Measurements from ENCODE around the gene GPR135. TPM values are rescaled to one million over a fixed set of nuclear protein-coding genes. Genes with fewer than 3 reads are reported as not detected.
"Not testable (repeated sequence)": the region's sequence is repeated elsewhere in the genome, so short reads cannot be mapped to it uniquely, and the experiment has no call there.

GPR135 gene
- total RNA-seq, 1 donor from 2014 or later, result 2.1 TPM

- no peak for ATAC-seq
- Histone ChIP-seq H3K36me3 (no peaks in the 10 kb centered on the region), H3K27ac (no peak overlapping the region), H3K4me3 (no peak overlapping the region), H3K27me3 (no peaks in the 10 kb centered on the region), H3K4me1 (no peaks in the 10 kb centered on the region), H3K9me3 (no peaks in the 10 kb centered on the region)
- intact Hi-C loops (cut with DNase I), result no loop called here
- TF ChIP-seq CTCF (IDR thresholded peaks at IDR 0.05), result no peak
- no peak for DNase-seq
Measured at GRCh38 chr14:59455411-59455810, 9.8 kb downstream of the GPR135 start.

- no peak for DNase-seq
- Histone ChIP-seq H3K9me3 (no peaks in the 10 kb centered on the region), H3K4me1 (no peaks in the 10 kb centered on the region), H3K36me3 (no peaks in the 10 kb centered on the region), H3K27me3 (no peaks in the 10 kb centered on the region), H3K27ac (no peak overlapping the region), H3K4me3 (no peak overlapping the region)
- TF ChIP-seq CTCF (IDR thresholded peaks at IDR 0.05), result no peak
- no peak for ATAC-seq
- intact Hi-C loops (cut with DNase I), result no loop called here
Measured at GRCh38 chr14:59454139-59454538, 11.0 kb downstream of the GPR135 start.

GRCh38 chr14:59451849-59452248 is 13.3 kb downstream of the GPR135 start:
- Histone ChIP-seq H3K27ac (no peak overlapping the region), H3K36me3 (no peaks in the 10 kb centered on the region), H3K9me3 (no peaks in the 10 kb centered on the region), H3K4me3 (no peak overlapping the region), H3K4me1 (no peaks in the 10 kb centered on the region), H3K27me3 (no peaks in the 10 kb centered on the region)
- no peak for ATAC-seq
- DNase-seq, result no peak
- TF ChIP-seq CTCF (IDR thresholded peaks at IDR 0.05), result no peak
- intact Hi-C loops (cut with DNase I), result no loop called here

- DNase-seq (no peak), ATAC-seq (no peak)
- Histone ChIP-seq H3K9me3 (no peaks in the 10 kb centered on the region), H3K27me3 (no peaks in the 10 kb centered on the region), H3K4me1 (no peaks in the 10 kb centered on the region), H3K4me3 (no peak overlapping the region), H3K27ac (no peak overlapping the region), H3K36me3 (no peaks in the 10 kb centered on the region)
- intact Hi-C loops (cut with DNase I), result no loop called here
- TF ChIP-seq CTCF (IDR thresholded peaks at IDR 0.05), result no peak
Measured at GRCh38 chr14:59450716-59451115, 14.5 kb downstream of the GPR135 start.

- intact Hi-C loops (cut with DNase I); H3K27me3 ChIP-seq; ATAC-seq; H3K9me3 ChIP-seq; H3K4me3 ChIP-seq; DNase-seq; H3K36me3 ChIP-seq; H3K27ac ChIP-seq; H3K4me1 ChIP-seq: not testable (repeated sequence)
Measured at GRCh38 chr14:59448673-59449072, 16.5 kb downstream of the GPR135 start.

GRCh38 chr14:59439256-59439965 is 25.8 kb downstream of the GPR135 start:
- no peak overlapping the region for H3K27ac ChIP-seq
- no peak overlapping the region for H3K4me3 ChIP-seq
- peaks cover 4% of the 10 kb centered on the region for H3K4me1 ChIP-seq
- no peaks in the 10 kb centered on the region for H3K9me3 ChIP-seq
- DNase-seq, result no peak
- no peaks in the 10 kb centered on the region for H3K27me3 ChIP-seq
- ATAC-seq, result no peak
- TF ChIP-seq CTCF (IDR thresholded peaks at IDR 0.05), result no peak
- intact Hi-C loops (cut with DNase I), result no loop called here
- H3K36me3 ChIP-seq, result no peaks in the 10 kb centered on the region
